ENCODE results near the gene P3H4. TPM values are rescaled to one million over a fixed set of nuclear protein-coding genes. Genes with fewer than 3 reads are reported as not detected.
"Not testable (repeated sequence)": the region's sequence is repeated elsewhere in the genome, so short reads cannot be mapped to it uniquely, and the experiment has no call there.

P3H4 gene, protein sequence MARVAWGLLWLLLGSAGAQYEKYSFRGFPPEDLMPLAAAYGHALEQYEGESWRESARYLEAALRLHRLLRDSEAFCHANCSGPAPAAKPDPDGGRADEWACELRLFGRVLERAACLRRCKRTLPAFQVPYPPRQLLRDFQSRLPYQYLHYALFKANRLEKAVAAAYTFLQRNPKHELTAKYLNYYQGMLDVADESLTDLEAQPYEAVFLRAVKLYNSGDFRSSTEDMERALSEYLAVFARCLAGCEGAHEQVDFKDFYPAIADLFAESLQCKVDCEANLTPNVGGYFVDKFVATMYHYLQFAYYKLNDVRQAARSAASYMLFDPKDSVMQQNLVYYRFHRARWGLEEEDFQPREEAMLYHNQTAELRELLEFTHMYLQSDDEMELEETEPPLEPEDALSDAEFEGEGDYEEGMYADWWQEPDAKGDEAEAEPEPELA
- total RNA-seq (118 and 153 TPM in 2 replicates), polyA plus RNA-seq (137 and 138 TPM in 2 replicates)

DNA sequence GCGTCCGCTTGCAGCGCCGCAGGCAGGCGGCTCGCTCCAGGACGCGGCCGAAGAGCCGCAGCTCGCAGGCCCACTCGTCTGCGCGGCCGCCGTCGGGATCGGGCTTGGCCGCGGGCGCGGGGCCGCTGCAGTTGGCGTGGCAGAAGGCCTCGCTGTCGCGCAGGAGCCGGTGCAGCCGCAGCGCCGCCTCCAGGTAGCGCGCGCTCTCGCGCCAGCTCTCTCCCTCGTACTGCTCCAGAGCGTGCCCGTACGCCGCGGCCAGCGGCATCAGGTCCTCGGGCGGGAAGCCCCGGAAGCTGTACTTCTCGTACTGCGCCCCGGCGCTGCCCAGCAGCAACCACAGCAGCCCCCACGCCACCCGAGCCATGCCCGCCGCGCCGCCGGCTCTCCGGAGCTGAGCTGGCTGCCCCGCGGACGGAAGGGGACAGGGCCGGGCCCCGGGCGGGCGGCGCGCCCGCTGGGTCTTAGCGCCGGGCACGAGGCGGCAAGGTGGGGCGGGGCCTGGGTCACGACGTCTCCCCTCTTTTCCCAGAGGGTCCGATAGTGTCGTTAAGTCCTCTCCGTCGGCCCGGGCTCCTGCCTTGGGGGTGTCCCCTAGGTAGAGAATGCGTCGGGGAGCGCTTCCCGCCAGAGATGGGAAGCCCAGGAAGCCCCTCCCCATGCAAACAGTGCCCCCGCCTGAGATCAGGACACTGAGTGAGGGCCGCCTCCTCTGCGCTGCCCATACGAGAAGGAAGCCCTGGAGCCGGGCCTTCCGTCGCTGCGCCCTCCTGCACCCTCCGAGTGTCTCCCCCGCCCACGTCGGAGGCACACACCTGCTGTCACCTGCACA, at the start of gene P3H4:
TSS of gene P3H4 (minus strand) at position 401 of the 832 bp plus-strand sequence. CDS start at position 367, 34 bp downstream.
- Histone ChIP-seq H3K9me3 (ENCODE audit: low read depth) (no peaks in the 10 kb centered on the region), H3K27ac (peak within 1 kb of the TSS; percentile 80), H3K4me1 (ENCODE audit: low read depth) (peaks cover 18% of the 10 kb centered on the region), H3K27me3 (no peaks in the 10 kb centered on the region), H3K36me3 (no peaks in the 10 kb centered on the region), H3K4me3 (peak within 1 kb of the TSS; percentile 92)
- TF ChIP-seq, protein P1, sequence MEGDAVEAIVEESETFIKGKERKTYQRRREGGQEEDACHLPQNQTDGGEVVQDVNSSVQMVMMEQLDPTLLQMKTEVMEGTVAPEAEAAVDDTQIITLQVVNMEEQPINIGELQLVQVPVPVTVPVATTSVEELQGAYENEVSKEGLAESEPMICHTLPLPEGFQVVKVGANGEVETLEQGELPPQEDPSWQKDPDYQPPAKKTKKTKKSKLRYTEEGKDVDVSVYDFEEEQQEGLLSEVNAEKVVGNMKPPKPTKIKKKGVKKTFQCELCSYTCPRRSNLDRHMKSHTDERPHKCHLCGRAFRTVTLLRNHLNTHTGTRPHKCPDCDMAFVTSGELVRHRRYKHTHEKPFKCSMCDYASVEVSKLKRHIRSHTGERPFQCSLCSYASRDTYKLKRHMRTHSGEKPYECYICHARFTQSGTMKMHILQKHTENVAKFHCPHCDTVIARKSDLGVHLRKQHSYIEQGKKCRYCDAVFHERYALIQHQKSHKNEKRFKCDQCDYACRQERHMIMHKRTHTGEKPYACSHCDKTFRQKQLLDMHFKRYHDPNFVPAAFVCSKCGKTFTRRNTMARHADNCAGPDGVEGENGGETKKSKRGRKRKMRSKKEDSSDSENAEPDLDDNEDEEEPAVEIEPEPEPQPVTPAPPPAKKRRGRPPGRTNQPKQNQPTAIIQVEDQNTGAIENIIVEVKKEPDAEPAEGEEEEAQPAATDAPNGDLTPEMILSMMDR (IDR thresholded peaks at IDR 0.05; ENCODE audit: low read depth, low read length): peak; percentile 57
- DNase-seq (ENCODE audit: low read depth in 1 of 2, low spot score in 1 of 2): peak; percentile 83 to 87

DNA sequence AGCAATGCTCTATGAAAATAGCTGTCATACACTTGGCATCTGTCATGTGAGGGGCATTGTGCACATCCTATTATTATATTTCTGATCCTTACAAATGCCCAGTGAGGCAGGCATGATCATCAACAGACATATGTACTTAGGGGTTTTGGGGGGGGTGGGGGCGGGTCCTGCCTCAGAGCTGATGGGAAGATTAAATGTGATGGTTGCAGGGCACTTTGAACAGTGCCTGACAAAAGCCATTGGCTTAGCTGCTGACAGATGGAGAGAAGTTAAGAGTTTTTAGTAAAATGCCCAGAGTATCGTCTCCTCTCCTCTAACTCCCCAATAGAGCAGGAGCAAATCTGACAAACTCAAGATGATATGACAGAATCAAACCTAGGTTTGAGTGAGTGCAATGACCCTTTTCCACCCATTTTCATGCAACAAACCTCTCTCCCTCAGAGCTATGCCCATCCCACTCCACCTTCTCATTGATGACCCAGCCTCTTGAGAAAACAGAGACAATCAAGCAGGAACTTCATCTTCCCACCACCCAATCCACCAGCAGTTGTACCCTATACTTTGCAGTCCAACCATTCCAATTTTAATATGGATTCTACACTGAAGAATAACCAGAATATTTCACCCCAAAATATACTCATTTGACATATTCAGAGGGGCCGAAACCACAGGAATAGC, 48.6 kb upstream of the P3H4 start:
- Histone ChIP-seq H3K36me3 (no peaks in the 10 kb centered on the region), H3K9me3 (ENCODE audit: low read depth) (no peaks in the 10 kb centered on the region), H3K27ac (peak overlapping the region; percentile 12), H3K4me3 (no peak overlapping the region), H3K27me3 (no peaks in the 10 kb centered on the region), H3K4me1 (ENCODE audit: low read depth) (peaks cover 25% of the 10 kb centered on the region)
- DNase-seq (ENCODE audit: low read depth in 1 of 2, low spot score in 1 of 2): no peak
- TF ChIP-seq, protein P1 (IDR thresholded peaks at IDR 0.05; ENCODE audit: low read depth, low read length): no peak

DNA sequence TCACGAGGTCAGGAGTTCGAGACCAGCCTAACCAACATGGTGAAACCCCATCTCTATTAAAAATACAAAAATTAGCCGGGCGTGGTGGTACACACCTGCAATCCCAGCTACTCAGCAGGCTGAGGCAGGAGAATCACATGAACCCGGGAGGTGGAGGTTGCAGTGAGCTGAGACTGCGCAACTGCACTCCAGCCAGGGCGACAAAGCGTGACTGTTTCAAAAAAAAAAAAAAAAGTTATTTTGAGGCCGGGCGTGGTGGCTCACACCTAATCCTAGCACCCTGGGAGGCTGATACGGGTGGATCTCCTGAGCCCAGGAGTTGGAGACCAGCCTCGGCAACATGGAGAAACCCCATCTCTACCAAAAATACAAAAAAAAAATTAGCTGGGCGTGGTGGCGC, 39.6 kb upstream of the P3H4 start:
- not testable (repeated sequence) for H3K4me1 ChIP-seq (ENCODE audit: low read depth); H3K9me3 ChIP-seq (ENCODE audit: low read depth); H3K27ac ChIP-seq; H3K27me3 ChIP-seq; DNase-seq (ENCODE audit: low read depth in 1 of 2, low spot score in 1 of 2); H3K4me3 ChIP-seq; H3K36me3 ChIP-seq

GRCh38 chr17:41849251-41849990, 37.7 kb upstream of the P3H4 start:
- no peaks in the 10 kb centered on the region for H3K27me3 ChIP-seq
- no peaks in the 10 kb centered on the region for H3K4me1 ChIP-seq (ENCODE audit: low read depth)
- peaks cover 10% of the 10 kb centered on the region for H3K36me3 ChIP-seq
- H3K27ac ChIP-seq: no peak overlapping the region
- no peak for DNase-seq (ENCODE audit: low read depth in 1 of 2, low spot score in 1 of 2)
- H3K9me3 ChIP-seq (ENCODE audit: low read depth): no peaks in the 10 kb centered on the region
- TF ChIP-seq, protein P1 (IDR thresholded peaks at IDR 0.05; ENCODE audit: low read depth, low read length): no peak
- H3K4me3 ChIP-seq: no peak overlapping the region

DNA sequence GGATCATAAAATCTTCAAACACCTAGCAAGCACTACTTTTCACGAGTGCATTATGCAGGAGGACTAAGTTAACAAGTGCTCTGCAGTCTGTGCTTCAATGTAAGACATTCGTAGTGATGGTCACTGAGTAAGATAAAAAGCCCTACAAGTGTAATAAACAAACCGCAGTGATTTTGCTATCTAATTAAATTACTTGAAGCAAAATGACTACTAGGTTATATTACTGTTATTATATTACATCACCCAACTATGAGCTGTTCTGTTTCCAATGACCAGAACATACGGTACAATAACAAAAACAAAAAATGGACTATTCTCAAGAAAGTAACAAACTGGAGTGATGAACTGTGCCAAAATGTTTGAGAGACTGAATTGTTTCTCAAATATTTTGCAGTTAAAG, 37.0 kb upstream of the P3H4 start:
- TF ChIP-seq, protein P1 (IDR thresholded peaks at IDR 0.05; ENCODE audit: low read depth, low read length): no peak
- Histone ChIP-seq H3K27ac (no peak overlapping the region), H3K36me3 (peaks cover 5% of the 10 kb centered on the region), H3K4me1 (ENCODE audit: low read depth) (no peaks in the 10 kb centered on the region), H3K4me3 (no peak overlapping the region), H3K27me3 (no peaks in the 10 kb centered on the region), H3K9me3 (ENCODE audit: low read depth) (no peaks in the 10 kb centered on the region)
- no peak for DNase-seq (ENCODE audit: low read depth in 1 of 2, low spot score in 1 of 2)
